Fibroblast of lung (primary cell): ENCODE results near the gene SLC43A1. TPM values are rescaled to one million over a fixed set of nuclear protein-coding genes. Genes with fewer than 3 reads are reported as not detected.

ENCODE experiments used
- DNase-seq, 2 donors: peaks; one replicate each; pipeline versions ENCODE4 v3.0.0 to v3.0.0-alpha.2; 2010; ENCODE audit warnings: low read depth in 2 of 2
- H2AFZ ChIP-seq: 2 replicates; pipeline ENCODE4 v1.5.1; 2012; ENCODE audit warnings: low read length, control low read depth, inconsistent platforms
- H3K27ac ChIP-seq: 2 replicates; pipeline ENCODE4 v1.5.1; 2011; ENCODE audit warnings: low read length, control low read depth; ENCODE audit not compliant: insufficient read depth
- H3K27me3 ChIP-seq: 2 replicates; pipeline ENCODE4 v1.5.1; 2011; ENCODE audit warnings: mild to moderate bottlenecking, low read length; ENCODE audit not compliant: control insufficient read depth, insufficient read depth
- H3K36me3 ChIP-seq: 2 replicates; pipeline ENCODE4 v1.5.1; 2011; ENCODE audit warnings: low read length; ENCODE audit not compliant: control insufficient read depth, insufficient read depth
- H3K4me1 ChIP-seq: 2 replicates; pipeline ENCODE4 v1.5.1; 2011; ENCODE audit warnings: low read length; ENCODE audit not compliant: control insufficient read depth, insufficient read depth; ENCODE audit errors: extremely low read depth
- H3K4me2 ChIP-seq: 2 replicates; pipeline ENCODE4 v1.5.1; 2011; ENCODE audit warnings: low read length, control low read depth; ENCODE audit not compliant: insufficient read depth; ENCODE audit errors: extremely low read depth
- H3K4me3 ChIP-seq, 4 experiments: fragments of 200-600 bp in 1 of 4; sonication (generic) in 1 of 4; replicated peaks in 1 of 4; 2 replicates each; pipeline ENCODE4 v1.5.1; 2011 to 2016; ENCODE audit warnings: low read length in 4 of 4, low read depth in 3 of 4, mild to moderate bottlenecking in 3 of 4, control low read depth in 2 of 4, inconsistent platforms in 1 of 4, mixed read lengths in 1 of 4; ENCODE audit not compliant: insufficient read depth in 1 of 4; ENCODE audit errors: control extremely low read depth in 1 of 4
- H3K79me2 ChIP-seq: 2 replicates; pipeline ENCODE4 v1.5.1; 2012; ENCODE audit warnings: mild to moderate bottlenecking, low read length, inconsistent platforms; ENCODE audit not compliant: control insufficient read depth, insufficient read depth
- H3K9ac ChIP-seq: 2 replicates; pipeline ENCODE4 v1.5.1; 2011; ENCODE audit warnings: mild to moderate bottlenecking, low read length, control low read depth; ENCODE audit not compliant: insufficient read depth
- H3K9me3 ChIP-seq: 2 replicates; pipeline ENCODE4 v1.5.1; 2012; ENCODE audit warnings: low read depth, low read length; ENCODE audit not compliant: control insufficient read depth, insufficient read depth
- H4K20me1 ChIP-seq: 2 replicates; pipeline ENCODE4 v1.5.1; 2011; ENCODE audit warnings: low read length; ENCODE audit not compliant: control insufficient read depth, insufficient read depth; ENCODE audit errors: extremely low read depth
- EZH2 ChIP-seq: IDR thresholded peaks from 2 replicates; pipeline ENCODE4 v1.5.1; 2012; ENCODE audit warnings: low read length, control low read depth, mild to moderate bottlenecking; ENCODE audit errors: missing control alignments
- polyA plus RNA-seq, 2 donors: library from polyadenylated mRNA; depleted of rRNA in 1 of 2; stranded (reverse) in 1 of 2; unstranded in 1 of 2; fragments of >200 nt; gene quantifications; 2 replicates each; pipeline ENCODE4 v1.2.1, GENCODE V29; 2011 to 2012; ENCODE audit warnings: missing spikeins in 1 of 2
- total RNA-seq: library from RNA; depleted of rRNA; stranded (reverse); fragments of >200 nt; gene quantifications from 2 replicates; pipeline ENCODE4 v1.2.1, GENCODE V29; 2014
- TF ChIP-seq, protein P1 (sequence below), 2 donors: IDR thresholded peaks in 1 of 2; conservative IDR thresholded peaks in 1 of 2; 1 replicate in 1 of 2; 2 replicates in 1 of 2; pipeline ENCODE4 v1.5.1; 2011 to 2012; ENCODE audit warnings: low read length in 2 of 2, control low read depth in 1 of 2, inconsistent platforms in 1 of 2, low read depth in 1 of 2, mild to moderate bottlenecking in 1 of 2

SLC43A1 gene
- total and polyA plus RNA-seq, 2 donors (not counting 1 experiment from before 2014, with no cell fraction given), result 13.2 to 19.8 TPM

GRCh38 chr11:57500926-57501325 is 14.6 kb downstream of the SLC43A1 start:
- TF ChIP-seq, protein P1, sequence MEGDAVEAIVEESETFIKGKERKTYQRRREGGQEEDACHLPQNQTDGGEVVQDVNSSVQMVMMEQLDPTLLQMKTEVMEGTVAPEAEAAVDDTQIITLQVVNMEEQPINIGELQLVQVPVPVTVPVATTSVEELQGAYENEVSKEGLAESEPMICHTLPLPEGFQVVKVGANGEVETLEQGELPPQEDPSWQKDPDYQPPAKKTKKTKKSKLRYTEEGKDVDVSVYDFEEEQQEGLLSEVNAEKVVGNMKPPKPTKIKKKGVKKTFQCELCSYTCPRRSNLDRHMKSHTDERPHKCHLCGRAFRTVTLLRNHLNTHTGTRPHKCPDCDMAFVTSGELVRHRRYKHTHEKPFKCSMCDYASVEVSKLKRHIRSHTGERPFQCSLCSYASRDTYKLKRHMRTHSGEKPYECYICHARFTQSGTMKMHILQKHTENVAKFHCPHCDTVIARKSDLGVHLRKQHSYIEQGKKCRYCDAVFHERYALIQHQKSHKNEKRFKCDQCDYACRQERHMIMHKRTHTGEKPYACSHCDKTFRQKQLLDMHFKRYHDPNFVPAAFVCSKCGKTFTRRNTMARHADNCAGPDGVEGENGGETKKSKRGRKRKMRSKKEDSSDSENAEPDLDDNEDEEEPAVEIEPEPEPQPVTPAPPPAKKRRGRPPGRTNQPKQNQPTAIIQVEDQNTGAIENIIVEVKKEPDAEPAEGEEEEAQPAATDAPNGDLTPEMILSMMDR (conservative IDR thresholded peaks at IDR 0.05 in 1 of 2, IDR thresholded peaks at IDR 0.05 in 1 of 2; ENCODE audit: low read depth in 1 of 2, low read length in 2 of 2), result no peak
- TF ChIP-seq EZH2, result no peak
- Histone ChIP-seq H3K27ac (no peak overlapping the region), H3K9ac (no peak overlapping the region), H3K9me3 (no peaks in the 10 kb centered on the region), H3K4me2 (no peak overlapping the region), H3K36me3 (peaks cover 4% of the 10 kb centered on the region), H4K20me1 (no peaks in the 10 kb centered on the region), H3K4me1 (peaks cover 7% of the 10 kb centered on the region), H3K79me2 (no peaks in the 10 kb centered on the region), H3K4me3 (no peak overlapping the region), H3K27me3 (no peaks in the 10 kb centered on the region), H2AFZ (no peak overlapping the region)
- no peak for DNase-seq

DNA sequence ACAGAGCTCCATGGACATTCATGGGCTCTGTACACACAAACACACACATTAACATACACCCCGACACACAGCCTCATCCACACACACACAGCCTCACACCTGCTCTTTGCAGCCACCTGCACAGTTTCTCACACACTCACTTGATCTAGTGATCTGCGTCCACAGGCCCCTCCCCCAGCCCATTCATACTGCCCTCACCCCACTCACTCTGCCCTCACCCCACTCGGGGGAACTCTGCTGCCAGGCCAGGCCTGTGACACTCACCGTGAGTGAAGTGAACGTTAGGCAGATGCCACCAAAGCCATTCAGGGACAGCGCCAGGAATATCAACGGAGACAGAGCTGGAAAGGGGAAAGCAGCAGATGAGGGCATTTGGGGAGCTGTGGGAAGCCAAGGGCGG is 15.0 kb downstream of the SLC43A1 start:
- Histone ChIP-seq H3K27me3 (no peaks in the 10 kb centered on the region), H3K4me1 (peaks cover 7% of the 10 kb centered on the region), H3K79me2 (no peaks in the 10 kb centered on the region), H2AFZ (no peak overlapping the region), H3K4me3 (no peak overlapping the region), H3K9ac (no peak overlapping the region), H3K4me2 (no peak overlapping the region), H3K36me3 (peaks cover 4% of the 10 kb centered on the region), H3K27ac (no peak overlapping the region), H3K9me3 (no peaks in the 10 kb centered on the region), H4K20me1 (no peaks in the 10 kb centered on the region)
- DNase-seq, result no peak
- TF ChIP-seq, protein P1 (conservative IDR thresholded peaks at IDR 0.05 in 1 of 2, IDR thresholded peaks at IDR 0.05 in 1 of 2; ENCODE audit: low read depth in 1 of 2, low read length in 2 of 2), result no peak
- no peak for TF ChIP-seq EZH2

GRCh38 chr11:57499983-57500461 is 15.5 kb downstream of the SLC43A1 start:
- peak overlapping the region; percentile 52 for H3K4me2 ChIP-seq
- H3K4me3 ChIP-seq, result peak overlapping the region; percentile 19 to 46 (median 28)
- H3K36me3 ChIP-seq, result peaks cover 4% of the 10 kb centered on the region
- H3K9ac ChIP-seq, result no peak overlapping the region
- peaks cover 7% of the 10 kb centered on the region for H3K4me1 ChIP-seq
- H3K9me3 ChIP-seq, result no peaks in the 10 kb centered on the region
- H3K27ac ChIP-seq, result peak overlapping the region; percentile 35
- peak overlapping the region; percentile 70 for H2AFZ ChIP-seq
- H4K20me1 ChIP-seq, result no peaks in the 10 kb centered on the region
- H3K79me2 ChIP-seq, result no peaks in the 10 kb centered on the region
- TF ChIP-seq EZH2, result no peak
- TF ChIP-seq, protein P1 (conservative IDR thresholded peaks at IDR 0.05 in 1 of 2, IDR thresholded peaks at IDR 0.05 in 1 of 2; ENCODE audit: low read depth in 1 of 2, low read length in 2 of 2), result no peak
- no peak for DNase-seq
- no peaks in the 10 kb centered on the region for H3K27me3 ChIP-seq
